HG02943 (cell line): ENCODE results near the gene SH3GL2.

Experiments used
- ATAC-seq: cut with Tn5 transposase; IDR thresholded peaks from one replicate; pipeline ENCODE4 v1.9.1; 2021; ENCODE audit warnings: mild to moderate bottlenecking, low read depth, moderate library complexity; ENCODE audit not compliant: unreplicated experiment

SH3GL2 gene

DNA sequence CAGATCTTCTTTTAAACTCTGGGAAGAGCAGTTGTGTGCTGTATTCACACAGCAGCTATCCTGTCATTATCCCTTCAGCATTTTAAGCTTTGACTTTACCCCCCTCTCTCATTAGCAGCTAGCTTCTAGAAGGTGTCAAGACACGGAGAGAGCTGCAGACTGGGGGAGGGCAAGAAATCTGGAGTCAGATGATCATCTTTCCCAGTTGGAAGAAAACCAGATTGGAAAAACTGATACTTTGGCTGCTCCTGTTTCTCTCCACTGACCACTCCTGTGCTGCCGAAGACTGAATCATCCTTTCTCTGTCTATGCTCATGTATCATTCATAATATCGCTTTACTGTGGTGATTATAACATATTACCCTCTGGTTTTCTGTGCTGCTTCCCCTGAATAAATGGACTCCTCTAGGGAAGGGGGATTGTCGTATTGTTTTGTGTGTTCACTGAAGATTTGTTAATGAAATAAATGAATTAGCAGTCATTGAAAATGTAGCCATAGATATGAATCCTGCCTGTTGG is 75.1 kb downstream of the SH3GL2 start:
- ATAC-seq: no peak

DNA sequence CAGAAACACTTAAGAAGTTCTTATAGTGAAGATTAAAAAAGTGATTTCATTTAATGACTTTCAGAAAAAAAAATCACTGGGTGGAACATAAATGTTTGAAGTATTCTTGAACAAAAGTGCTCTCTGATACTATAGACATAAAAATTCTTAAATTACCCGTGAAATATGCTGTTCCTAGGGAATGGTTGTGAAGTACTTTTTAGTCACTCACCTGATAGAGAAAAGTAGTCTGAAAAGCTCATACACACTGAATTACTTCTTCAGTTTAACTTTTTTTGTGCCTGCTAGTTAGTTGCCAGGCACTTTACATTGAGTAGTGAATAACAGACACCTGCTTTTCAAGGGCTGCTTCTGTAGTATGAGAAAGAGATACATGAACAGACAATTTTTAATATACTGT is 78.0 kb downstream of the SH3GL2 start:
- ATAC-seq: no peak

DNA sequence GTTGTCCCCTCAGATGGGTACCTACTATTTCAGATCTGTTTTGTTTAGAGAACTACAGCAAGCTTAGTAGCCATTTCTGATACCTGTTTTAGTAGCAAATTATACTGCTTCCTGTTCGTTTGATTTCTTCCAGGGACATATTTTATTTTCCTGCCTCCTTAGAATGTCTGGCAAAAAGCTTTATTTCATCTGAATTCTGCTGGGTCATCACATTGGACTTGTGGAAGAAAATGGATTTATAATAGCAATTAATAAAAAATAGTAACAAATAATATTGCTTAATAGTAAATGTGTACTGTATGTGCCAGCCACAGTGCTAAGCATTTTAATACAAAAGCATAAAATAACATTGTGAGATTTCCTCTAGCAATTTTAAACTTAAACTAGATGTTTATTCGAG is 79.4 kb downstream of the SH3GL2 start:
- no peak for ATAC-seq

DNA sequence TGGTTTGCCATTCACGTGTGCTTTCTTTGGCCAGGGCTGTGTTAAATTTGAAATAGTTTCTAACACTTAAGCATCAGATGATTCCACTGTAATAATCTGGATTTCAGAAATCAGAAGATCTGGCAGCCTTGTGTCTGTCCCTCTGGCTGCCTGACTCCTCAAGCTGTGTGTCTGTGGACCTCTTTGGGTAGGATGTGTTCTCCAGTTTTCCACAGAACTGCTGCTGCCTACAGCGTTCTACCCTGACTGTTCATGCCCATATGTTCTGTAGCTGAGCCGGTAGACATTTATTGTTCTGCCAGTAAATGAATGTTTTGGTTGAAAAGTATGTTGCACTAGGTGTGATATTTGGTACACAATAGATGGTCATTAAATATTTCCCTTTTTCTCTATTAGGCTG is 81.3 kb downstream of the SH3GL2 start:
- no peak for ATAC-seq

DNA sequence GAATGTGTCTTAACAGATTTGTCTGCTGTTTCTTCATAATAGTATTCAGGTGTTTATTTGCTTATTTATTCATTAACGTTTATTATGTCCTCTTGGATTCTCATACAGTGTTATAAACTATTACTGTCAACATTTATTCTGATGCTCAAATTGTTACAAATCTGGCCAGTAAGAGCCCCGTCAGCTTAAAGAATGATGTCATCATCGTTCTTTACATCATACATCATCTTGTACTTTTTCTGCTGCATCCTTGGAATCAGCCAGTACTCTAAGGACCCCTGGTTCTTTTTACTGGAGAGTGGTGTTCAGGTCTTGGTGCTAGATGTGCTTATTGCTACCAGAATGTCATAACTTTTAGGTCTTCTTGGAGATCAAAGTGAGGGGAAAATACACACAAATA is 86.6 kb downstream of the SH3GL2 start:
- ATAC-seq: no peak

DNA sequence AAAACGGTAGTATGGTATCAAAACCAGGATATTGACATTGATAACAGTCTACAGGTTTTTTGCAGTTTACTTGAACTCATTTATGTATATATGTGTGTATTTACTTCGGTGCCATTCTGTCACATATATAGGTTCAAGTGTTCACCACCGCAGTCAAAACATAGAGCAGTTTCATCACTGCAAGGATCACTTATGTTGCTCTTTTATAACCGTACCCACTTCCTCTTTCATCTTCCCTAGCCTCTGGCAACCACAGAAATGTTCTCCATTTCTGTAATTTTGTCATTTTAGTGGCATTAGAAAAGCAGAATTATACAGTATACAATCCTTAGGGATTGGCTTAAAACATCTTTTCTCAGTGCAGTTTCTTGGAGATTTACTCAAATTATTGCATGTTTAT is 90.3 kb downstream of the SH3GL2 start:
- no peak for ATAC-seq

DNA sequence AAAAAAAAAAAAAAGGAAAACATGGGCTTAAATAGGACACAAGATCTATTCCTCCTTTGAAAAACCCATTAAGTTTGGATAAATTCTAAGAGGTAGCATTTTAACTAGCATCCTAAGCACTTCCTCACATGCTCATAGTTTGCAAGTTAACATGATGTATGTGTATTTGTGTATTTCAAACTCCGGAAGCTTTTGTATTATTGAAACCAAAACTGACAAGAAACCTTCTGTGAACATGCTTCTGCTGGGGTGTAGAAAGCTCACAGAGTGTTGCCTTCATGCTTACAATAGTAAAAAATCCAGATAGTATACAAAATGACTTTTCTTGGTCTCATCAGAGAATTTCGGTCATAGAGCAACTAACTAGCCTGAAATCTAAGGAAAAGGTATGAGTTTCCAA is 103.8 kb downstream of the SH3GL2 start:
- ATAC-seq: no peak

DNA sequence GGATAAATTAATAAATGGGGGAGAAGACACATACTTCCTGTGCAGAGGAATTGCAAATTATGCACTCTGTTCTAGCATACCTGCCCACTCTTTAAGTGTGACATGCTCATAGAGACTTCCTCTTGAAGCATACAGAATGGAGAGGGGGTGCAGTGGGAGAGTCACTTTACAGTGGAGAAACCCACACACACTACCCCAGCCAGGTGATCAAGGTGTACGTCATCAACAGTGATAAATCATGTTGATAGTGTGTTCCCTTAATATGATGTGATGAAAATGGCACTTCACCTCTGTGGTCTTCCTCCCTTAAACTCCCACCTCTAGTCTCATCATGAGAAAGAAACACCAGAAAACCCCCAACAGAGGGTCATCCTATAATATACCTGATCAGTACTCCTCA is 110.0 kb downstream of the SH3GL2 start:
- ATAC-seq: no peak

DNA sequence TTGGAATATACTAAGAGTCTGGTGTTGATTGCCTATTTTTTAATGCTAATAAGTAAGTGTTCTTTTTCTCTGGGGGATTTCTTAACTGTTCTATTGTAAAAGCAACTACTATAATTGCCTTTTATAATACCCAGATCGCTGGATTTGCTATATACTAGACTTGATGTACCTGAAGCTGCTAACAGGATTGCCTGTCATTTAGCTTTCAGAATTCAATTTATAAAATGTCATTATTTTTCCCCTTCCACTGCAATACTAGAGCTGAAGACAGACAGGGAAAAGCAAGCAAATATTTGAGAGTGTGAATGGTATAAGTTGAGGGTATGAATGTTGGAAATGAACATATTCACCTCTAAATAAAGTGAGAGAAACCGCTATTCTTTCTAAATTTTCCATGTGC is 115.5 kb downstream of the SH3GL2 start:
- no peak for ATAC-seq

DNA sequence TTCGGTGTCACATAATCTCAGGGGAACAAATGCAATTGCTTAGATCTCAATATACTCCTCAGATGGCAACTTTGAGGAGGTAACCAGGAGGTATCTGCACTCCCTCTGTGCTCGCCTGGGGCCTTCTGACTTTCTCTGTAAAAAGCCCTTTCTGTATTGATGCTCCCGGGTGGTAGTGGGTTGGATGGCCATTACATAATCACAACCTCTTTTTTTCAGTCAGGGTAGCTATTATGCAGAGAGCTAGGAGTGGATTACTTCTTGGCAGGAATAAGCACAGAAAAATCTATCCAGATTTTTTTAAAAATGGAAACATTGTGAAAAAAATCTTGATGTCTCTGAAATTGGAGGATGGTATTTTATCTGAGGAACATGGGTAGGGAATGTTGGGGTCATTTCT is 116.6 kb downstream of the SH3GL2 start:
- no peak for ATAC-seq

DNA sequence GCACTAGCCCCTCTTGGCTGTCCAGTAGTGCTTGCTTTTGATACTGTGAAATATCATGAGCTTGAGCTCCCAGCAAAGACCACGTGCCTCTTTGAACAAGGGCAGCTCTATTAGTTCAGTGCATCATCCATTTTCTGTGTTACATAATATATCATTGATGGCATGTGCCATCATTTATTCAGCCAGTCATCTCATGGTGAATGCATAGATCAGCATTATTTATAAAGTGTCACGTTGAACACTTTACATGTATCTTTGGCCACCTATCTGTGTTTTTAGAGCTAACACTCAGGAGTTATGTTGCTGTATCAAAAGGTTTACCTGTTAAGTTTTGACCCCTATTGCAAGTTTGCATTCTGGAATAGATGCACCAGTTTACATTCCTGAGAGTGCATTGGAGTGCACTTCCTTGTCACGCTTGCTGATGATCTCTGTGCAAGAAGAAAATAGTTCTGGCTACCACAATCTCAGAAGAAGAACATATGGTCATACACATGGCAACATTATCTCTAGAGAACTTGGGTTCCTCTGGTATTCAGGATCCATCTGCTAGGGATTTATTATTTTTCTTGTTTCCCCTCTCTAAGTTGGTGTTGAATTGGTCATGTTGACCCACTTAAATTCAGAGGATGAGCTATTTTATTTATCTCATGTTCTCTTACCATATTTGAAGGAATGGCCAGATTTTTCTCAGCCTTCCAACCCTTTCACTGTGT is 120.9 kb downstream of the SH3GL2 start:
- ATAC-seq: no peak

DNA sequence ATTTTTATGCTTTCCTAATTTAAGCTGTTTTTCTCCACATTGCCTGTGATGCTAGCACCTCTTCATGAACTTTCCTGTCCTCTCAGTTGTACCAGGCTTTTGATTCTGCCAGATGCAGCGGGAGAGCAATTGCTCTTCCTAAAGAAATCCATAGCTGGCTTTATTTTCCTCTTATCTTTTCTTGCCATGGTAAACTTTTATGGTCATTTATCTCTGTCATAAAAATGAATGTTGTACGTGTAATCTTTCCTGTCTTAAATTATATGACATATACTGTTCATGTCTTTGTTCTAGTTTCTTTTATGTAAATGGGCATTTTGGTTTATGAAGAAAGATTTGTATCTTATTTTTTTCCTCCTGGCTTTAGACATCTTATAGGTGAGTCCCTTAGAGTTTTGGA is 127.5 kb downstream of the SH3GL2 start:
- ATAC-seq: no peak

DNA sequence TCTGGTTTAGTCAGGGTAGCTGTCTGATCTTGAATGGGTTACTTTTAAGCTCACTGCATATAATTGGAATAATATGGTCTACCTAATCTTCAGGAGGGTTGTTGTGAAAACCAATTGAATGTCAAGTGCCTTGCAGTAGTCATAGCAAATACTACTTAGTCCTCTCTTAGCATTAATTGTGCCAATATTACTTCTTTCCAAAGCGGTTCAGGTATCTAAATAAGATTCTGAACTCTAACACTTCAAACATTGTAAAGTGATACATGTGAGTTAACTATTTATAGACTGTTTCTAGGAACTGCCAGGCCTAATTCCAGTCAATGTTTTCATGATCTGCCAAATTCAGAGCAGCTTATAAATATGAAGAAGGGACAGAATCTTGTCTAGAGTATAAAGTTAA is 140.2 kb downstream of the SH3GL2 start:
- no peak for ATAC-seq

DNA sequence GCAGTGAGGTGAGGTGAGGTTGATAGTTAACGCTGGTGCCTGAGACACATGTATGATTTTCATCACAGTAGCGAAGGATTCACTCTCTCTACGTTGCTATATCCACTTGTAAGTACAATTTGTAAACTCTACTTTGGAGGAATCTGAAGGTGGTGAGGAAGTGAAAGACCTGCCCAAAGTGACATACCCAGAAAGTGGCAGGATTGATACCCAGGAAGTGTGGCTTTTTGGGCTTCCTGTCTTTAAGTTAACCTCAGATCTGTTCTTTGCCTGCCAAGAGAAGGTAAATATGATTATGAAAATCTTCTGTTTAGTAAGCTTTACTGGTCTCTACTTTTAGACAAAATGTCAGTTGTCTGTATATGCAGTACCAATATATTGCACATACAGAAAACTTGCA is 143.1 kb downstream of the SH3GL2 start:
- no peak for ATAC-seq

DNA sequence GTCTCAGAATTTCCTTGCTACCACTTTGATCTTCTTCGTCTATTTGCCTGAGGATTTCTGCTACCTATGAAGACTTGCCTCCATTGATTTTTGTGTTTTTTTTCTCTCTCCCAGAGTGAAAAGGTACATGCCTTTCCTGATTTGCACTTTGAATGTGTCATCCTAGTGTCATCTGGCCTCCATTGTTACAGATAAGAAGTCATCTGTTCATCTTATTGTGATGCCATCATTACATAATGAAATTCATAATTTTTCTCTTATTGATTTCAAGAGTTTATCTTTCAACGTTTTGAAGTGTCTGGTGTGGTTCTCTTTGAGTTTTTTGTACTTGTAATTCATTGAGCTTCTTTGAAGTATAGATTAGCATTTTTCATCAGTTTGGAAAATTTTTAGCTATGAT is 144.8 kb downstream of the SH3GL2 start:
- no peak for ATAC-seq

DNA sequence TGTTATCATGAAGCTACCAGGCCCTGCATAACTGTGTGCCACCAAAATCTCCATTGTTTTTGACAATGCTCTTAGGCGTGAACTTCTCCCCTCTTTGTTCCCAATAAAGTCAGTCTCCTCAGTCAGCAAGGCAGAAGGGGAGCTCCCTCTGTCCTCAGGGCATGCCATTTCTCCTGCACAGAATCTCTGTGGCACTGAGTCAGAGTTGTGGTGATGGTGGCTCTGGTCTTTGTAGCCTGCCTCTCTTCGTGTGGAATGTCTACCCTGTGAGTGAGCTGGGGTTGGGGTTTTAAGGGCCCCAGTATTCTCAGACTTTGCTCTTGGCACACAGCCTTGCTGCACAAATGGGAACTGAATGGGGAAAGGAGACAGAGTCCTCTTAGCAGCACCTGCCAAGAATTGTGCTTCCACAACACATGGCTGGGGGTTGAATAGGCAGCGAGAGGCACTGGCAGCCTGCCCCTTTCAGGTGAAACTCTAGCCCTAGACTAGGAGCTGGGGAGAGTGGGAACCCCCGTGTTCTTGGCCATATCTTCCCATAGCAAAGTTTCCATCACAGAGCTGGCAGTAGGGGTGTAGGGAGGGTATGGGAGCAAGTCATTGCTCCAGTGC is 146.6 kb downstream of the SH3GL2 start:
- no peak for ATAC-seq

DNA sequence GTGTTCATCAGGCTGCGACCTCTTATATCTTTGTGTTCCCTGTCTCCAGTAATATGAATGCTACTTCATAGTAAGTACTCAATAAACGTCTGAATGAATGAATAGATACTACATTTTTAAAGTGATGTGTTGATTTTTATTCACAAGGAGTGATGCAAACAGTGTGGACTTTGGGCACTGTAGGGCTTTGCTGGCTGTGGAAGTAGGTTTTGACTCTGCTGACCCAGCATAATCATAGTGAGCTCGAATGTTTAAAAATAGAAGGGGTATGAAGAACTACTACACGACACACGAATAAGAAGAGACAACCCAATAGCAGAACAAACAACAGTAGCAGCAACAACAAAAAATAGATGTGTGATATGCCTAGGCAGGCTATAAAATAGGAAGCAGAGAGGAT is 147.4 kb downstream of the SH3GL2 start:
- ATAC-seq: no peak

DNA sequence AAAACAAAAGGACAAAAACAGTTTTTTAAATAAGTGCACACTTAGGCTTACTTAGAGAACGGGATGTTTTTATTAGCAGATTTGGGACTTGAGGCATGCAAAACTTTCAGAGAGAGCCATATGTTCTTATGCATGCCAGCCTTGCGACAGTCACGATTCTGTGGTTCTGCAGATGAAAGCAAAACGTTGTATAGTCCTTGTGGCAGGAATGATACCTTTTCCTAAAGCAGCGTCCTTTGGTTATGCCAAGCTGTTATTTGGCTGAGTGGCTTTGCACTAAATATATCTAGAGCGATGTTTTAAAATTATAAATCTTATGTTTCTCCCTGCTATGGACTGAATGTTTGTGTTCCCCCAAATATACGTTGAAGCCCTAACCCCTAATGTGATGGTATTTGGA is 152.0 kb downstream of the SH3GL2 start:
- ATAC-seq: no peak

DNA sequence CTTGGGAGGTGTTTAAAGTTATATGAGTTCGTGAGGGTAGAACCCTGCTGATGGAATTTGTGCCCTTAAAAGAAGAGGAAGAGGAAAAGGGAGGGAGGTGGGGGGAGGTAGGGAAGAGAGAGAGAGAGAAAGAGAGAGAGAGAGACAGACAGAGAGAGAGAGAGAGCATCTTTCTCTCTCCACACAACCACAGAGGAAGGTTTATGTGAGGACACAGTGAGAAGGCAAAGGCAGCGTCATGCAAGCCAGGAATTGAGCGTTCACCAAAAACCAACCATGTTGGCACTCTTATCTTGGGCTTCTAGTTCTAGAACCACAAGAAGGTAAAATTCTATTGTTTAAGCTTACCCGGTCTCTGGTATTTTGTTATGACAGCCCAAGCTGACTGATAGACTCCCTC is 152.4 kb downstream of the SH3GL2 start:
- ATAC-seq: no peak

DNA sequence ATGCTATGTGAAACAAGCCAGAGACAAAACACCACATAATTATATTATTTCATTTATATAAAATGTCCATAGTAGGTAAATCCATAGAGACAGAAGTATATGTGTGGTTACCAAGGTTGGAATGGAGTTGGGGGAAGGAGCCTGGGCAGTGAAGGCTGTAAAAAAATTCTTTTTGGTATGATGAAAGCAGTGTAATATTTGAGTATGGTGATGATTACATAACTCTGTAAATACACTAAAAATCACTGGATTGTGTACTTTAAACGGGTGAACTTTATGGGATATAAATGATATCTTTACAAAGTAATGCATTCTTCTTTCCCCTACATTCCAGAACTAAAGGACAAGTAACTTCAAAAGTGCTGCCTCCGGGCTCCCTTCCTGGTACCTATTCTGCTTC is 155.8 kb downstream of the SH3GL2 start:
- ATAC-seq: no peak

DNA sequence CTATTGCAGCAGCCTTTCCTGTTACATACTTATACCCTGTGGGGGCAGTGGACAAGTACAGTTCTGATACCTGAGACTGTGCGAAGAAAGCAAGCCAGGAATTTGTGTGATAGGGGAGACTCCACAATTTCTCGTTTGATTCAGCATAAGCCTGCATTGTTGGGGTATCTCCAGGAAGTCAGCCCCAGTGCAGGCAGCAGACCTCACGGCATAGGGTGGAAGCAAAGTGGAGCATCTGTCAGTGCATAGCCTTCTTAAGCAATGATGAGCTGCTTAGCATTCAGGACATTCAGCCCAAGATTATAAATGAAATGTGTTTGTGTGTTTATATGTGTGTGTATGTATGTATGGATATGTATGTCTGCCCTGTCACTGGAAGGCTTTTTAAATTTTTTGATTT is 157.0 kb downstream of the SH3GL2 start:
- ATAC-seq: no peak

DNA sequence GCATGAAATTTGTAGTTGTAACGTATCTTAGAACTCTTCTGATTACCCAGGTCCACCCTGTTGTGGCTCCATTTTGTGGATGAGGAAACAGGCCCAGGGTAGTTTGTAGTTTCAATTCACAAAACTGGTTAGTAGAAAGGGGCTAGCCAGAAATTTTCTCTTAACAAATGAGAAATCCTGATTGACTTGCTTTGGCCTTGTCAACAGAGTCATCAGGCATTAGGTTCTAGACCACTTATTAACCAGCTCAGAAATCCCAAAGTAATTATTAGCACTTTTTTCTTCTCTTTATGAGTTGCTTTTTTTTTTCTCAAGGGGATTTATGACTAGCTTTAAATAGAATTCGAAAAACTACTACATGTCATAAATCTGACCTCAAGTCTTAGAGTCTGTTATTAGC is 160.2 kb downstream of the SH3GL2 start:
- no peak for ATAC-seq
